ENCODE measurements around the gene FARS2. TPM values are rescaled to one million over a fixed set of nuclear protein-coding genes. Genes with fewer than 3 reads are reported as not detected.

FARS2 gene
- total RNA-seq, 4 donors from 2014 or later: 2.6 to 21.9 (median 15.0) TPM

DNA sequence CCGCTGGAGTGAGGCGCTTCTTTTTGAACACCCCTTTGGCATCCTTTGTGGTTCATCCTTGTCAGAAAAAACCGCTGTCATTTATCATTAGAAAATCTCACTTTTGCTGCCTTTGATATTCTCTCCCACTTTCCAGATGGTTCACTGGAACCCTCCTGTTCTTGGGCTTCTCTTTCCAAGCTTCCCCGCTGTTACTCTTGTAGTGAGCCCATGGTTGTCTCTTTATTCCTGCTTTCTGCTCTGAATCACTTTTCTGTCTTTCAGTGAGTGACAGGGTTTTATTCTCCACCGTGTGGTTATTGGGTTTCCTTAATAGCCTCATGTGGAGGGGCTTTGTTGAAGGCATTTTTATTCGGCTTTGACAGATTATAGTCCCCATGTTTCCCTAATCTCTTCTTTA is 117.0 kb downstream of the FARS2 start:
- TF ChIP-seq POLR2A (IDR thresholded peaks at IDR 0.05) (no peak), EP300 (IDR thresholded peaks at IDR 0.05; ENCODE audit: low read depth) (no peak), POLR2AphosphoS5 (IDR thresholded peaks at IDR 0.05) (no peak)
- TF ChIP-seq, protein P1, sequence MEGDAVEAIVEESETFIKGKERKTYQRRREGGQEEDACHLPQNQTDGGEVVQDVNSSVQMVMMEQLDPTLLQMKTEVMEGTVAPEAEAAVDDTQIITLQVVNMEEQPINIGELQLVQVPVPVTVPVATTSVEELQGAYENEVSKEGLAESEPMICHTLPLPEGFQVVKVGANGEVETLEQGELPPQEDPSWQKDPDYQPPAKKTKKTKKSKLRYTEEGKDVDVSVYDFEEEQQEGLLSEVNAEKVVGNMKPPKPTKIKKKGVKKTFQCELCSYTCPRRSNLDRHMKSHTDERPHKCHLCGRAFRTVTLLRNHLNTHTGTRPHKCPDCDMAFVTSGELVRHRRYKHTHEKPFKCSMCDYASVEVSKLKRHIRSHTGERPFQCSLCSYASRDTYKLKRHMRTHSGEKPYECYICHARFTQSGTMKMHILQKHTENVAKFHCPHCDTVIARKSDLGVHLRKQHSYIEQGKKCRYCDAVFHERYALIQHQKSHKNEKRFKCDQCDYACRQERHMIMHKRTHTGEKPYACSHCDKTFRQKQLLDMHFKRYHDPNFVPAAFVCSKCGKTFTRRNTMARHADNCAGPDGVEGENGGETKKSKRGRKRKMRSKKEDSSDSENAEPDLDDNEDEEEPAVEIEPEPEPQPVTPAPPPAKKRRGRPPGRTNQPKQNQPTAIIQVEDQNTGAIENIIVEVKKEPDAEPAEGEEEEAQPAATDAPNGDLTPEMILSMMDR (IDR thresholded peaks at IDR 0.05): no peak
- no peaks in the 10 kb centered on the region for H3K9me3 ChIP-seq
- DNase-seq: no peak
- intact Hi-C loops (cut with DNase I; ENCODE audit: low total_unique reads): no loop called here
- no peaks in the 10 kb centered on the region for H3K36me3 ChIP-seq
- 78 to 80% methylated on average over 6 of the region's 6 CpGs for WGBS, 2 donors (ENCODE audit: low coverage in 1 of 2)
- H3K27me3 ChIP-seq: no peaks in the 10 kb centered on the region
- no peak overlapping the region for H3K27ac ChIP-seq
- in situ Hi-C loops (cut with MboI; ENCODE audit: low pct_ligation_motif_present in 1 of 4, low pct_unique_long_range_greater_than_20kb in 1 of 4, low sequenced_read_pairs in 3 of 4): no loop called here
- H3K4me1 ChIP-seq: no peaks in the 10 kb centered on the region
- no peak overlapping the region for H3K4me3 ChIP-seq

DNA sequence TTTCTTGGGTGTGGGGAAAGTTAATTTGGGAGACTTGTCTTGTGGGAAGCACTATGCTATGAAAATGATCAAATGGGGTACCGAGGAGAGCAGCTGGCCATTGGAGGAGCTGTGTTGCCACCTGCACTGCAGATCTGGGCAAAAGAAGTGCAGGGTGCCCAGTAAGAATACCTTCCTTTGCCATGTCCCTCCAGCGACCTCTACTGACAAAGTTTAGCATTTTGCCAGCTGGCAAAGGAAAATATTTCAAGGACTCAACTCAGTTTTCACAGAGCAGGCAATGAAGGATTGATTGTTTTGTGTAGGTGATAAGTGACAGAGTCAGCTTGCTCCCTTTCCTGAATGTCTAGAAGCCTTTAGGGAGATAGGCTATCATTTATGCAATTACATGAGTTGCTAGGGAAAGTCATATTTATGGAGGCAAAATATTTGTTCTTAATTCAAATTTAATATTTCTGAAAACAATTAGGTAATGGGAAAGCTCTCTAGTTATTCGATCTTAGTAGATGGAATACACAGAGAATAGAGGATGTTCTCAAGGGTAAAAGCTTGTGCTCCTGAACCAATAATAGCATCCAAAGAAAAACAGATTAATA is 118.4 kb downstream of the FARS2 start:
- H3K36me3 ChIP-seq: no peaks in the 10 kb centered on the region
- in situ Hi-C loops (cut with MboI; ENCODE audit: low pct_ligation_motif_present in 1 of 4, low pct_unique_long_range_greater_than_20kb in 1 of 4, low sequenced_read_pairs in 3 of 4): no loop called here
- H3K27ac ChIP-seq: no peak overlapping the region
- H3K9me3 ChIP-seq: no peaks in the 10 kb centered on the region
- TF ChIP-seq EP300 (IDR thresholded peaks at IDR 0.05; ENCODE audit: low read depth) (no peak), POLR2AphosphoS5 (IDR thresholded peaks at IDR 0.05) (no peak)
- TF ChIP-seq, protein P1 (IDR thresholded peaks at IDR 0.05): peak; percentile 32 to 69 (median 55)
- H3K4me3 ChIP-seq: no peak overlapping the region
- no peaks in the 10 kb centered on the region for H3K27me3 ChIP-seq
- intact Hi-C loops (cut with DNase I; ENCODE audit: low total_unique reads): no loop called here
- 50 to 100% methylated on average over 1 to 3 of the region's 3 CpGs for WGBS, 2 donors (ENCODE audit: low coverage in 1 of 2)
- peak; percentile 20 for DNase-seq
- no peaks in the 10 kb centered on the region for H3K4me1 ChIP-seq

DNA sequence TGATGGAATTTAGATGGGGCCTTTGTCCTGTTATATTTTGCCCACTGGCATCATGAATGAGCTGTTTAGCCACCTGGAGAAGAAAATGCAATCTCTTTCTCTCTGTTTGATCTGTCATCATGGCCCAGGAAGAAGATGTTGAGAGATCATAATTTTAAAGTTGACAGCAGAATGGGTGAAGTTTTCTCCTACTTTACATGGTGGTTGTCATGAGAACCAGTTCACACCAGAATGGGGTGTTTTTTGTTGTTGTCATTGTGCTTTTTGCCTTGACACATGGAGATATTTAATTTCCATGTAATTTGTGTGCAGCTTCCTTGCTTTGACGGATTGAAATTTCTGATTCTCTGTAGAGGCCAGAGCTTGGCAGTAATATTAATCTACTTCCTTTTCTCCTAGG is 122.5 kb downstream of the FARS2 start:
- H3K27ac ChIP-seq: no peak overlapping the region
- H3K9me3 ChIP-seq: no peaks in the 10 kb centered on the region
- no peaks in the 10 kb centered on the region for H3K4me1 ChIP-seq
- in situ Hi-C loops (cut with MboI; ENCODE audit: low pct_ligation_motif_present in 1 of 4, low pct_unique_long_range_greater_than_20kb in 1 of 4, low sequenced_read_pairs in 3 of 4) (no loop called here), intact Hi-C loops (cut with DNase I; ENCODE audit: low total_unique reads) (no loop called here)
- no peaks in the 10 kb centered on the region for H3K27me3 ChIP-seq
- no peak overlapping the region for H3K4me3 ChIP-seq
- TF ChIP-seq POLR2AphosphoS5 (IDR thresholded peaks at IDR 0.05) (no peak), EP300 (IDR thresholded peaks at IDR 0.05; ENCODE audit: low read depth) (no peak), POLR2A (IDR thresholded peaks at IDR 0.05) (no peak)
- TF ChIP-seq, protein P1 (IDR thresholded peaks at IDR 0.05): no peak
- no peaks in the 10 kb centered on the region for H3K36me3 ChIP-seq
- DNase-seq: no peak
- 88 to 100% methylated on average over 1 of the region's 1 CpG for WGBS, 2 donors (ENCODE audit: low coverage in 1 of 2)

DNA sequence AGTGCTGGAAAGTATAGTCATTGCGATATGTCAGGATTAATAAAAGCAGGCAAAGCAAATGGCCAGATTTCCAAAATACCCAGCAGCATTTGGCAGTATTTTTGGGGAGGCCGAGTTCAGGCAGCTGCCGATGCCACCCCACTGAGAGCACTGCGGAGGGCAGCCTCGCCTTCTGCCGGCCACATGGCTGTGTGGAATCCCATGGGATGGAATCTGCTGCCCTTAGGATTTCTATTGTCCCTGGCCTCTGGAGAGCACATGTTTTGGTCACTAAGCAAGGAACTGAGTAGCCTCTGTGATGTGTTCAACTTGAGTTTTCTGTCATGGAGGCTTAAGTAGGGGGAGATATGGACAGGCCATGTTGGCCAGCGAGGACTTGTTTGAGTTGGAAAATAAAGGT is 123.0 kb downstream of the FARS2 start:
- in situ Hi-C loops (cut with MboI; ENCODE audit: low pct_ligation_motif_present in 1 of 4, low pct_unique_long_range_greater_than_20kb in 1 of 4, low sequenced_read_pairs in 3 of 4): no loop called here
- TF ChIP-seq POLR2AphosphoS5 (IDR thresholded peaks at IDR 0.05): no peak
- TF ChIP-seq, protein P1 (IDR thresholded peaks at IDR 0.05): no peak
- no peak for TF ChIP-seq POLR2A (IDR thresholded peaks at IDR 0.05)

More for the DNA sequence above, 123.0 kb downstream of the FARS2 start:
- Histone ChIP-seq H3K27ac (no peak overlapping the region), H3K36me3 (no peaks in the 10 kb centered on the region), H3K4me1 (no peaks in the 10 kb centered on the region), H3K9me3 (no peaks in the 10 kb centered on the region), H3K27me3 (no peaks in the 10 kb centered on the region), H3K4me3 (no peak overlapping the region)
- WGBS, 2 donors (ENCODE audit: low coverage in 1 of 2): 89 to 100% methylated on average over 1 to 7 of the region's 7 CpGs
- no peak for DNase-seq
- intact Hi-C loops (cut with DNase I; ENCODE audit: low total_unique reads): no loop called here

Measured in transverse colon (tissue), 4 donors.